GM15510 (cell line): ENCODE data around the gene SCNN1A.

Experiments
- POLR2A ChIP-seq: IDR thresholded peaks from 3 replicates; pipeline ENCODE4 v1.6.1; 2011; ENCODE audit warnings: borderline replicate concordance; ENCODE audit not compliant: insufficient read length; ENCODE audit errors: extremely low read depth

Gene SCNN1A

GRCh38 chr12:6336079-6336888 lies 39.1 kb downstream of the SCNN1A start:
- TF ChIP-seq POLR2A, result no peak

- TF ChIP-seq POLR2A, result peak; percentile 46
Measured at GRCh38 chr12:6335451-6336078, 39.8 kb downstream of the SCNN1A start.

GRCh38 chr12:6334940-6335450 lies 40.4 kb downstream of the SCNN1A start:
- no peak for TF ChIP-seq POLR2A

- TF ChIP-seq POLR2A, result no peak
Measured at GRCh38 chr12:6334359-6334758, 41.0 kb downstream of the SCNN1A start.

GRCh38 chr12:6333566-6333965 lies 41.8 kb downstream of the SCNN1A start:
- TF ChIP-seq POLR2A, result no peak

- no peak for TF ChIP-seq POLR2A
Measured at GRCh38 chr12:6333029-6333428, 42.3 kb downstream of the SCNN1A start.

GRCh38 chr12:6332459-6332858 lies 42.9 kb downstream of the SCNN1A start:
- no peak for TF ChIP-seq POLR2A

GRCh38 chr12:6330999-6331714 lies 44.2 kb downstream of the SCNN1A start:
- no peak for TF ChIP-seq POLR2A

GRCh38 chr12:6330192-6330591 lies 45.2 kb downstream of the SCNN1A start:
- TF ChIP-seq POLR2A, result no peak

- no peak for TF ChIP-seq POLR2A
Measured at GRCh38 chr12:6329703-6330064, 45.7 kb downstream of the SCNN1A start.

- TF ChIP-seq POLR2A, result no peak
Measured at GRCh38 chr12:6328945-6329702, 46.2 kb downstream of the SCNN1A start.

- TF ChIP-seq POLR2A, result no peak
Measured at GRCh38 chr12:6328045-6328779, 47.2 kb downstream of the SCNN1A start.

- no peak for TF ChIP-seq POLR2A
Measured at GRCh38 chr12:6327229-6328041, 47.9 kb downstream of the SCNN1A start.

- TF ChIP-seq POLR2A, result no peak
Measured at GRCh38 chr12:6326316-6327228, 48.8 kb downstream of the SCNN1A start.
